Lung (tissue), 12 donors: ENCODE measurements around the gene PLCB3. TPM values are rescaled to one million over a fixed set of nuclear protein-coding genes. Genes with fewer than 3 reads are reported as not detected.

Experiments
- ATAC-seq: fragments of 200-7000 bp; cut with Tn5 transposase; one replicate; pipeline ENCODE4 v1.9.1; 2020; ENCODE audit warnings: moderate number of reproducible peaks; ENCODE audit not compliant: insufficient read depth, low FRiP score
- DNase-seq, 3 donors: peaks; one replicate each; pipeline ENCODE4 v3.0.0-alpha.2; 2013 to 2017
- H3K27ac ChIP-seq, 2 donors: one replicate each; pipeline ENCODE4 v1.5.1; 2013; ENCODE audit warnings: mild to moderate bottlenecking in 2 of 2, moderate library complexity in 2 of 2, control low read depth in 1 of 2, inconsistent platforms in 1 of 2, low read depth in 1 of 2, low read length in 1 of 2
- H3K27me3 ChIP-seq, 3 donors: one replicate each; pipeline ENCODE4 v1.5.1; 2013; ENCODE audit warnings: low read length in 2 of 3; ENCODE audit not compliant: control insufficient read depth in 3 of 3, insufficient read depth in 3 of 3
- H3K36me3 ChIP-seq, 4 donors: one replicate each; pipeline ENCODE4 v1.5.1; 2013; ENCODE audit warnings: low read length in 4 of 4, mild to moderate bottlenecking in 1 of 4, moderate library complexity in 1 of 4; ENCODE audit not compliant: control insufficient read depth in 4 of 4, insufficient read depth in 4 of 4
- H3K4me1 ChIP-seq, 5 donors: one replicate each; pipeline ENCODE4 v1.5.1; 2013; ENCODE audit warnings: low read length in 5 of 5, mild to moderate bottlenecking in 2 of 5, moderate library complexity in 1 of 5; ENCODE audit not compliant: control insufficient read depth in 5 of 5, insufficient read depth in 5 of 5
- H3K4me3 ChIP-seq: one replicate; pipeline ENCODE4 v1.5.1; 2013; ENCODE audit warnings: mild to moderate bottlenecking, control low read depth, moderate library complexity
- H3K9ac ChIP-seq, 2 donors: one replicate each; pipeline ENCODE4 v1.5.1; 2013; ENCODE audit warnings: low read length in 2 of 2, control low read depth in 1 of 2; ENCODE audit not compliant: insufficient read depth in 1 of 2
- H3K9me3 ChIP-seq, 4 donors: one replicate each; pipeline ENCODE4 v1.5.1; 2013; ENCODE audit warnings: low read length in 3 of 4, mild to moderate bottlenecking in 1 of 4, moderate library complexity in 1 of 4; ENCODE audit not compliant: control insufficient read depth in 4 of 4, insufficient read depth in 3 of 4
- CTCF ChIP-seq: IDR thresholded peaks from 2 replicates; pipeline ENCODE4 v1.5.1; 2012; ENCODE audit warnings: mild to moderate bottlenecking; ENCODE audit errors: control extremely low read depth, extremely low read depth
- WGBS, 2 donors: extraction: QIAGEN DNeasy Blood & Tissue Kit; methylation state at CpG; one replicate each; pipeline ENCODE4 v1.1.7; 2013; 5-methylcytosine and 5-hydroxymethylcytosine counted together
- polyA plus RNA-seq, 2 donors: library from polyadenylated mRNA; stranded (reverse); fragments of 200-250 nt; gene quantifications; one replicate each; pipeline ENCODE4 v1.2.1, GENCODE V29; 2013
- total RNA-seq, 2 donors: library from RNA; depleted of rRNA in 1 of 2; stranded (reverse); fragments of >200 nt in 1 of 2; gene quantifications; one replicate each; pipeline ENCODE4 v1.2.1, GENCODE V29; 2014 to 2021
- donor health status: control.
- donor health status: control.
- donor health status: Bipolar disorder and iron deficiency.
- donor health status: healthy.
- donor health status: DM: yes; HTN: yes; CAD: no.

PLCB3 gene
- total and polyA plus RNA-seq, 4 donors, result 15.0 to 32.0 (median 17.6) TPM

- no peaks in the 10 kb centered on the region for H3K36me3 ChIP-seq
- DNase-seq (no peak), ATAC-seq (no peak)
- peaks cover 0 to 80% (median 80%) of the 10 kb centered on the region in 3 donors for H3K27me3 ChIP-seq
- no peaks in the 10 kb centered on the region for H3K9me3 ChIP-seq
- H3K4me1 ChIP-seq, result peaks cover 0 to 18% (median 7%) of the 10 kb centered on the region in 5 donors
- 28 to 42% methylated on average over 18 of the region's 18 CpGs for WGBS, 2 donors
- H3K9ac ChIP-seq, result no peak overlapping the region
- TF ChIP-seq CTCF, result no peak
- H3K27ac ChIP-seq, result no peak overlapping the region
- H3K4me3 ChIP-seq, result no peak overlapping the region
Observed at GRCh38 chr11:64297699-64298358, 46.5 kb downstream of the PLCB3 start.

GRCh38 chr11:64298966-64299846 is 47.9 kb downstream of the PLCB3 start:
- Histone ChIP-seq H3K27me3 (peaks cover 0 to 70% (median 68%) of the 10 kb centered on the region in 3 donors), H3K9ac (no peak overlapping the region), H3K4me3 (no peak overlapping the region), H3K36me3 (no peaks in the 10 kb centered on the region), H3K4me1 (peaks cover 0 to 18% (median 10%) of the 10 kb centered on the region in 5 donors), H3K27ac (no peak overlapping the region), H3K9me3 (no peaks in the 10 kb centered on the region)
- ATAC-seq (no peak), DNase-seq (peak; percentile 66 to 78 (median 72))
- TF ChIP-seq CTCF, result no peak
- 3 to 4% methylated on average over 47 to 60 of the region's 60 CpGs for WGBS, 2 donors

GRCh38 chr11:64299847-64300648 is 48.7 kb downstream of the PLCB3 start, which contains the start of gene CATSPERZ:
Gene CATSPERZ, plus strand, starts transcription at chr11:64300358. Its CDS starts 53 bp downstream, at chr11:64300411.
- Histone ChIP-seq H3K27ac (peak within 1 kb of the TSS in 1 of 2 donors; percentile 15), H3K9me3 (no peaks in the 10 kb centered on the region), H3K27me3 (peaks cover 0 to 65% (median 60%) of the 10 kb centered on the region in 3 donors), H3K4me1 (peaks cover 0 to 18% (median 10%) of the 10 kb centered on the region in 5 donors), H3K4me3 (no peak within 1 kb of the TSS), H3K36me3 (no peaks in the 10 kb centered on the region), H3K9ac (no peak within 1 kb of the TSS)
- WGBS, 2 donors, result 4 to 5% methylated on average over 49 to 54 of the region's 54 CpGs
- ATAC-seq (no peak), DNase-seq (no peak)
- TF ChIP-seq CTCF, result no peak
